ENCODE results near the gene DNAJC16.
A peak's percentile ranks its signal among the peaks of the same experiment; 100 is the strongest.

The DNAJC16 gene

GRCh38 chr1:15541231-15541792 lies 14.7 kb downstream of the DNAJC16 start:
- FAIRE-seq: no peak

- no peak for FAIRE-seq
Measured at GRCh38 chr1:15542388-15543250, 16.0 kb downstream of the DNAJC16 start.

- FAIRE-seq: no peak
Measured at GRCh38 chr1:15543251-15543588, 16.6 kb downstream of the DNAJC16 start.

DNA sequence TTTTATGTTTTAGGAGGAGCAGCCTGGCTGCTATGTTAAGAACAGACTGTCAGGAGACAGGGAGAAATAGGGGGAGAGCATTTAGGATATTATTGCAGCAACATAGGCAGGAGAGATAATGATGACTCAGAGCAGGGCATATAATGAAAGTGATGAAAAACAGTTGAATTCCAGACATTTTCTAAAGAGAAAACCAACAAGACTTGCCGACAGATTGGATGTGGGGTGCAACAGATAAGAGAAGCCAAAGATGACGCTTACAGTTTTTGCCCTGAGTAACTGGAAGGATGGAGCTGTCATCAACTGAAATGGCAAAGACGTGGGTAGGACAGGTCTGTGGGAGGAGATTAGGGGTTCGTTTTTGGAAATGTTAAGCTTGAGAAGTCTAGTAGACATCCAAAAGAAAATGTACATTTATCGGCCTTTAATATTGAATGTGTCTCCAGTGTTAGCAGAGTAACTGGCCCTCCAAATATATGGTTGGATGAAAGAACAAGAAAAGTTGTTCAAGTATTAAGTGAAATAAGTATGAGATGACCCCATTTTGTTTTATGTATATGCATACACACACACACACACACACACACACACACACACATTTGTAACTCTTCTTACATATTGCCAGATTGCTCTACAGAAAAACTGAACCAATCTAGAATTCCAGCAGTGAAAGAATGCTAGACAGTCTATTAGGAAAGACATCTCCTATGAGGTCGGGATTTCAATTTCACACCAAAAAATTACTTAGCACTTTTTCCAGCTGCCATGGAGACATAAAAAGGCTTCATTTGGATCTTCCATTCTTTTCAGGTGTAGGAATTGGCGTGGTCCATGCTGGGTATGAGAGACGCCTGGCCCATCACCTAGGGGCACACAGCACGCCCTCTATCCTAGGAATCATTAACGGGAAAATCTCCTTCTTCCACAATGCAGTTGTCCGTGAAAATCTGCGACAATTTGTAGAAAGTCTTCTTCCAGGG lies 17.2 kb downstream of the DNAJC16 start:
- no peak for FAIRE-seq

DNA sequence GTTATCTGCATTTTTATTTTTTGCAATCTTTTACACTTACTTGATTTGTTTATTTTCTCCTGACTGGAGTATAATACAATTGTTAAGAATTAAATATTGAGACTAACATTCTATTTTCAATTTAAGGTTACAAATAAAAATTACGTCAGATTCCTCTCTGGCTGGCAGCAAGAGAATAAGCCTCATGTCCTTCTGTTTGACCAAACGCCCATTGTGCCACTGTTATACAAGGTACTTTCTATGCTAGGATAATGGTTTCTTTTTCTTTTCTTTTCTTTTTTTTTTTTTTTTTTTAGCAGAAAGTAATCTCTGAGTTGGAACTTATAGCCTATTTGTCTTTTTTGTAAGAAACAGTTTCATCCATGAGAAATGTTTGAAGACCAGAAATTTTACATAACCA lies 20.0 kb downstream of the DNAJC16 start:
- FAIRE-seq: no peak

DNA sequence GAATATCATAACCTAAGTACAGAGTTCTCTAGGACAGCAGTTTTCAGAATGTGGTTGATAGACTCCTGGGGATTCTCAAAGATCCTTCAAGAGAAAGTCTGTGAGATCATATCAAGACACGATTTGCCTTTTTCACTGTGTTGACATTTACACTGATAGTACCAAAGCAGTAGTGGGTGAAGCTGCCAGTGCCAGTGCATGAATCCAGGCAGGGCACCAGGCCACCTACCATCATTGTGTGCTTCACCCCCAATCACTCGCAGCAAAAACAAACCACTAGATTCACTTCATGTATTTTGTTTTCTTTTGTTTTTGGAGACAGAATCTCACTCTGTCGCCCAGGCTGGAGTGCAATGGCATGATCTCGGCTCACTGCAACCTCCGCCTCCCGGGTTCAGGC lies 23.9 kb downstream of the DNAJC16 start:
- FAIRE-seq: no peak

DNA sequence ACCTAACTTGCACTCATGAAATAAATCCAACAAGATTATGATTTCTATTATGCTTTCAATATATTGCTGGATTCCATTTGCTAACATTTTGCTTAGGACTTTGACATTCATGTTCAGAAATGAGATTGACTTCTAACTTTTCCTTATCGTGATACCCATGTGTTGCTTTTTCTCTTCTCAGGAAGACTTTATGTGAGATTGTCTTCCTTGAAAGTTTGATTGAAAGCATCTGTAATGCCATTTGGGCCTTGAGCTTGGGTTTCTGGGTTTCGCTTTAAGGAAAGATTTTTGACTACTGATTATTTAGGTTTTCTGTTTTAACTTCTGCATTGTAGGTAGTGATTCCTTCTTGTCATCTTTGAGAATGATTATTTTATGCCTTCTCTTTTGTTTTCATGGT lies 30.4 kb downstream of the DNAJC16 start:
- FAIRE-seq: no peak

GRCh38 chr1:15557594-15557993 lies 30.9 kb downstream of the DNAJC16 start:
- peak; percentile 69 for FAIRE-seq

- FAIRE-seq: no peak
Measured at GRCh38 chr1:15558516-15558915, 31.9 kb downstream of the DNAJC16 start.

DNA sequence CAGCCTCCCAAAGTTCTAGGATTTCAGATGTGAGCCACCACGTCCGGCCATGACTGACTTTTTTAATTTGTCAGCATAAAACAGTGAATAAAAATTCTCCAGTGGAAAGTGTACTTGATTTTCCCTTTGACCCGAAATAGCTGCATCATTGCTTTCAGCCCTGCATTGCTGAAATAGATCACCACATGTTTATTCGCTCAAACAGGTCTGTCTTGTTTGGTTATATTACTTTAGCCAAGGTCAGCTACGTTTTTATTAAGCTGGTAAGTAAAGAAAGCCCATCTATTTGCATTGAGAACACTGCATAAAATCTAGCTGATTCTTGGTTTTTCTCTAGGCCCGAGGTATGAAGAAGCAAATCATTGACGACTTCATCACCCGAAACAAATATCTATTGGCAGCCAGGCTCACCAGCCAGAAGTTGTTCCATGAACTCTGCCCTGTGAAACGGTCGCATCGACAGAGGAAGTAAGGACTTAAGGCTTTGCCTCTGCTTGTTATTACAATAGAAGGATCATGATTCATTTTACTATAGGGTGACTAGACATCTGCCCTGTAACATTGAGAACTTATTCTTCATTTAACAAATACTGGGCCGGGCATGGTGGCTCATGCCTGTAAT lies 32.7 kb downstream of the DNAJC16 start:
- FAIRE-seq: no peak

GRCh38 chr1:15568387-15569073 lies 41.9 kb downstream of the DNAJC16 start:
- no peak for FAIRE-seq

- FAIRE-seq: no peak
Measured at GRCh38 chr1:15570861-15571260, 44.2 kb downstream of the DNAJC16 start.

- no peak for FAIRE-seq
Measured at GRCh38 chr1:15571266-15571665, 44.6 kb downstream of the DNAJC16 start.

GRCh38 chr1:15573477-15573876 lies 46.8 kb downstream of the DNAJC16 start:
- FAIRE-seq: no peak

DNA sequence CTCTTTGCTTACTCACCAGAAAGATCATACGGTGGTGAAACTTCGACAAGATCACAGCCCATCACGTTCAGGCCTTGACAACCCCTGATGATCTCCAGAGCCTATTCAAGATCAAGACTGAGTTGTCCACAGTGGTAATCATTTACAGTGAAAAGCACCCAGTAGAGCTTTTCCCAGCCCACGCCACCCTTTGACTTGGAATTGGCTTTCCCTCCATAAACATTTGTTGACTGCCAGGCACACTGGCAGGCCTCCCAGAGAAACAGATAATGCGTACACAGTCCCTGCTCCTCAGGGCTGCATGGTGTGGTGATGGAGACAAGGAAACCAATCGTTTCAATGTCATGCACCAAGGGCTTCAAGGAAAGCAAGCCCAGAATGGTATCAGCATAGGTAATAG lies 48.1 kb downstream of the DNAJC16 start:
- FAIRE-seq: no peak

GRCh38 chr1:15575549-15576150 lies 49.0 kb downstream of the DNAJC16 start:
- FAIRE-seq: no peak

DNA sequence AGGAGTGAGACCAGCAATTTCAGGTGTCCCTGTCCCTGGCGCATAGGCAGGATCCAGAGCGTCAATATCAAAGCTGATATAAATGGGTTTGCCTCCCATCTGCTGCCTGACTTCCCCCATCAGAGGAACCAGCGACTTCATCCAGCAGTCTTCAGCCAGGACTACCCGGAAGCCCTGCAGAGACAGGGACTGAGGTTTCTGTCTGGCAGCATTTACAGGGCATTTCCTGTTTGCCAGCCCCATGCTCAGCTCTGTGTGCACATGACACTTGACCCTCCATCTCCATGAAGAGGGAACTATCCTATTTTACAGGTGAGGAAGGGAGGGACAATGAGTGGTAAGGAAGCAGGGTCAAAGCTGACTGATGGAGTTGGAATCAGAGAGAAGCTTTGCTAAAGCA lies 51.0 kb downstream of the DNAJC16 start:
- FAIRE-seq: no peak

GRCh38 chr1:15578921-15579682 lies 52.5 kb downstream of the DNAJC16 start:
- FAIRE-seq: no peak

DNA sequence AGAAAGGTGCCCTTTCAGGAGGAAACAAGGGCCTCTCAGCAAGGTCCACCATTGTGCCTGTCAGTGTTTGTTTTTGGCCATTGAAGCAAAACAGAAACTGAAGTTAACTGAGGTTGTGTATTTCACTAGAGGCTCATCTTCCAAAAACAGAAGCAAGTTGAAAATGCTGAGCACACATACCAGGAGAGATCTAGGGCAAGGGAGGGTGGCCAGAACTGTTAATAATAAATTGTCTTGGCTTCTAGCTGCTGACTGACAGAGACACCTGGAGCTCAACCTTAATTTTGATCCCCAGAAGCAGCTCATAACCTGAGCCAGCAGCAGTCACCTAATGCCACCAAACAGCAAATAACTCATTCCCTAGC lies 53.0 kb downstream of the DNAJC16 start:
- FAIRE-seq: no peak

DNA sequence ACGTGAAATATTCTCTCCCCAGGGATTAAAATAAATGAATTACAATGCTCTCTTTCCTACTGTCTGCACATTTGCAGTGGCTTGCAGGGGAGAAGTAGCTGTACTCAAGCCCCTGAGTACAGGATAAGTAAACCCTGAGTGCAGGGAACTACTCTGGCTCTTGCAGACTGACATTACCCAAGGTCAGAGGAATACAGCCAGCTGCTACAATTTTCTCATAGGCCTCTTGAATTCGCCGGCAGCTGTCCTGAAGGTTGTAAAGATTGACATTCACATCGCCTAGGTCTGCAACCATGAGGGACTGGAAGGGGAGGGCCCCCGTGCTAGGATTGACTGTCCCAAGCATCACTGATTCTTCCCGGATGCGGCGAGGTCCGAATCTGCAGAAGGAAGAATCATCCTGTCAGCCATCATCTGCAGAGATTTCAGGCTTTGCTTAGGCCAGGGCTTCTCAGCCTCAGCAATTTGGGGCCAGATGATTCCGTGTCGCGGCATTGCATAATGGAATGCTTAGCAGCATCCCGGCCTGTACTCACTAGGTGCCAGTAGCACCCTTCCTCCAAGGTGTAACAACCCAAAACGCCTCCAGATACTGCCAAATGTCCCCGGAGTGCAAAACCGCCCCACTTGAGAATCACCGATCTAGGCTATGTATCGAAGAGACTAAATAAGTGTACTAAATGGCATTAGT lies 56.5 kb downstream of the DNAJC16 start:
- FAIRE-seq: no peak
